Stimulated activated CD4-positive, alpha-beta T cell treated with anti-CD3 and anti-CD28 coated beads, TNF-alpha, amount 100 ng/mL, for 1 hour (primary cell): ENCODE results near the gene TPD52L1.

Experiments
- DNase-seq, 3 donors: peaks; one replicate each; pipeline ENCODE4 v3.0.0-alpha.2; 2020; ENCODE audit warnings: low read depth in 3 of 3, low spot score in 1 of 3

Gene TPD52L1

GRCh38 chr6:125233202-125233601 lies 79.6 kb downstream of the TPD52L1 start:
- no peak for DNase-seq

GRCh38 chr6:125236536-125237327 lies 83.2 kb downstream of the TPD52L1 start:
- DNase-seq = no peak

- DNase-seq = no peak
Observed at GRCh38 chr6:125237764-125238163, 84.2 kb downstream of the TPD52L1 start.

- no peak for DNase-seq
Observed at GRCh38 chr6:125245109-125245508, 91.5 kb downstream of the TPD52L1 start.

- no peak for DNase-seq
Observed at GRCh38 chr6:125245523-125246264, 92.1 kb downstream of the TPD52L1 start.

- no peak for DNase-seq
Observed at GRCh38 chr6:125246566-125246965, 93.0 kb downstream of the TPD52L1 start.

GRCh38 chr6:125248136-125248535 lies 94.6 kb downstream of the TPD52L1 start:
- DNase-seq = no peak

GRCh38 chr6:125250511-125250910 lies 96.9 kb downstream of the TPD52L1 start:
- DNase-seq = no peak

- DNase-seq = no peak
Observed at GRCh38 chr6:125251516-125252220, 98.1 kb downstream of the TPD52L1 start.

- no peak for DNase-seq
Observed at GRCh38 chr6:125252891-125253290, 99.3 kb downstream of the TPD52L1 start.

- DNase-seq = no peak
Observed at GRCh38 chr6:125253881-125254280, 100.3 kb downstream of the TPD52L1 start.

- DNase-seq = no peak
Observed at GRCh38 chr6:125254321-125254720, 100.7 kb downstream of the TPD52L1 start.

GRCh38 chr6:125255201-125255600 lies 101.6 kb downstream of the TPD52L1 start:
- no peak for DNase-seq

GRCh38 chr6:125257351-125257750 lies 103.8 kb downstream of the TPD52L1 start:
- DNase-seq = no peak

- DNase-seq = no peak
Observed at GRCh38 chr6:125258651-125259353, 105.2 kb downstream of the TPD52L1 start.

- no peak for DNase-seq
Observed at GRCh38 chr6:125259354-125259736, 105.8 kb downstream of the TPD52L1 start.

GRCh38 chr6:125262016-125263013 lies 108.7 kb downstream of the TPD52L1 start:
- no peak for DNase-seq

- DNase-seq = no peak
Observed at GRCh38 chr6:125264476-125264875, 110.9 kb downstream of the TPD52L1 start.

- DNase-seq = no peak
Observed at GRCh38 chr6:125267806-125268523, 114.4 kb downstream of the TPD52L1 start.
